ENCODE results near the gene ANKZF1.

The ANKZF1 gene

GRCh38 chr2:219230059-219230540 is 494 bp downstream of the ANKZF1 start:
- peak; percentile 54 for DNase-seq (ENCODE audit: low read depth)
- H3K4me3 ChIP-seq (ENCODE audit: control insufficient read depth, low read depth, low read length): peak overlapping the region; percentile 97
- no peak for TF ChIP-seq CTCF (conservative IDR thresholded peaks at IDR 0.05; ENCODE audit: control insufficient read depth, insufficient read depth, low read depth, low read length)

- H3K4me3 ChIP-seq (ENCODE audit: control insufficient read depth, low read depth, low read length): no peak overlapping the region
- DNase-seq (ENCODE audit: low read depth): no peak
- no peak for TF ChIP-seq CTCF (conservative IDR thresholded peaks at IDR 0.05; ENCODE audit: control insufficient read depth, insufficient read depth, low read depth, low read length)
Observed at GRCh38 chr2:219234331-219234730, 4.7 kb downstream of the ANKZF1 start.

- peak; percentile 35 for DNase-seq (ENCODE audit: low read depth)
- peak overlapping the region; percentile 23 for H3K4me3 ChIP-seq (ENCODE audit: control insufficient read depth, low read depth, low read length)
- TF ChIP-seq CTCF (conservative IDR thresholded peaks at IDR 0.05; ENCODE audit: control insufficient read depth, insufficient read depth, low read depth, low read length): no peak
Observed at GRCh38 chr2:219243291-219243761, 13.7 kb downstream of the ANKZF1 start.

- peak overlapping the region; percentile 91 for H3K4me3 ChIP-seq (ENCODE audit: control insufficient read depth, low read depth, low read length)
- DNase-seq (ENCODE audit: low read depth): no peak
- no peak for TF ChIP-seq CTCF (conservative IDR thresholded peaks at IDR 0.05; ENCODE audit: control insufficient read depth, insufficient read depth, low read depth, low read length)
Observed at GRCh38 chr2:219244789-219245147, 15.2 kb downstream of the ANKZF1 start.

- H3K4me3 ChIP-seq (ENCODE audit: control insufficient read depth, low read depth, low read length): peak within 1 kb of the TSS; percentile 91
- TF ChIP-seq CTCF (conservative IDR thresholded peaks at IDR 0.05; ENCODE audit: control insufficient read depth, insufficient read depth, low read depth, low read length): no peak
- peak; percentile 90 for DNase-seq (ENCODE audit: low read depth)
Observed at GRCh38 chr2:219245148-219245898, 15.7 kb downstream of the ANKZF1 start, which contains the start of the genes GLB1L and STK16. TSS of gene GLB1L (minus strand) at chr2:219245444. CDS start at chr2:219243573, 1,871 bp downstream. TSS of gene STK16 (plus strand) at chr2:219245479. CDS start at chr2:219246000, 521 bp downstream.

- TF ChIP-seq CTCF (conservative IDR thresholded peaks at IDR 0.05; ENCODE audit: control insufficient read depth, insufficient read depth, low read depth, low read length): no peak
- no peak for DNase-seq (ENCODE audit: low read depth)
- H3K4me3 ChIP-seq (ENCODE audit: control insufficient read depth, low read depth, low read length): peak overlapping the region; percentile 91
Observed at GRCh38 chr2:219245899-219246230, 16.3 kb downstream of the ANKZF1 start.

Measured in fibroblast of mammary gland (primary cell).